CD4-positive, alpha-beta T cell treated with Interleukin-17A for 1 hour (primary cell): ENCODE data around the gene GRIN3B.

Experiments
- DNase-seq: peaks from one replicate; pipeline ENCODE4 v3.0.0-alpha.2; 2020

GRIN3B gene

GRCh38 chr19:1009041-1009980 lies 9.1 kb downstream of the GRIN3B start:
- no peak for DNase-seq

GRCh38 chr19:1009981-1010538 lies 9.8 kb downstream of the GRIN3B start:
- no peak for DNase-seq

GRCh38 chr19:1010586-1011510 lies 10.6 kb downstream of the GRIN3B start:
- DNase-seq, result no peak

GRCh38 chr19:1011831-1012333 lies 11.7 kb downstream of the GRIN3B start:
- no peak for DNase-seq

- DNase-seq, result no peak
Measured at GRCh38 chr19:1012334-1012733, 12.1 kb downstream of the GRIN3B start.

- no peak for DNase-seq
Measured at GRCh38 chr19:1013218-1013617, 13.0 kb downstream of the GRIN3B start.

GRCh38 chr19:1014161-1015060 lies 14.2 kb downstream of the GRIN3B start:
- no peak for DNase-seq

- DNase-seq, result no peak
Measured at GRCh38 chr19:1015061-1015781, 15.0 kb downstream of the GRIN3B start.

- no peak for DNase-seq
Measured at GRCh38 chr19:1015782-1016646, 15.8 kb downstream of the GRIN3B start.

- DNase-seq, result no peak
Measured at GRCh38 chr19:1016647-1017114, 16.5 kb downstream of the GRIN3B start.

GRCh38 chr19:1017115-1017905 lies 17.1 kb downstream of the GRIN3B start:
- no peak for DNase-seq

- no peak for DNase-seq
Measured at GRCh38 chr19:1017906-1018305, 17.7 kb downstream of the GRIN3B start.

- no peak for DNase-seq
Measured at GRCh38 chr19:1018393-1018792, 18.2 kb downstream of the GRIN3B start.

GRCh38 chr19:1018932-1019615 lies 18.9 kb downstream of the GRIN3B start:
- DNase-seq, result peak; percentile 16

- no peak for DNase-seq
Measured at GRCh38 chr19:1019616-1019961, 19.4 kb downstream of the GRIN3B start.

GRCh38 chr19:1019980-1020867 lies 20.0 kb downstream of the GRIN3B start:
- DNase-seq, result peak; percentile 18

GRCh38 chr19:1020868-1021425 lies 20.7 kb downstream of the GRIN3B start, which contains the start of gene TMEM259:
TSS of gene TMEM259 (minus strand) at chr19:1021123. CDS start at chr19:1020996, 127 bp downstream.
- DNase-seq, result peak; percentile 97
